ENCODE measurements around the gene NPPA.

DNA sequence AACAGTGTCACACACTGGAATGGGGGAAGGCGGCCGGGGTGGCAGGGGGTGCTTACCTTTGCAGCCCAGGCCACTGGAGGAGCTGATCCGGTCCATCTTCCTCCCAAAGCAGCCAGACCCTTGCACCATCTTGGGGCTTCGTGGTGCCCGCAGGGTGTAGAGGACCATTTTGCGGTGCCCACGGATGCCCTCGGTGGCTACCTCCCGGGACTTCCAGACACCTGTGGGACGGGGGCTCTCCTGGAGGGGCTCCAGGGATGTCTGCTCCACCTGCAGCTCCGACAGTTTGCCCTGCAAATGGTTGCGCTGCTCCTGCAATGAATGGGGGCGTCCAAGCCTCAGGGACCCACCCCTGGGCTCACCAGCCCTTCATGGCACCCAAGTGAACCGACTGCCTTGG lies 10.6 kb upstream of the NPPA start:
- TF ChIP-seq ZNF274 (IDR thresholded peaks at IDR 0.05; ENCODE audit: low read depth, low read length) (no peak), SUZ12 (IDR thresholded peaks at IDR 0.05; ENCODE audit: extremely low read depth, insufficient read depth, insufficient read length) (no peak), YY1 (IDR thresholded peaks at IDR 0.05; ENCODE audit: insufficient read depth, insufficient read length) (no peak)

Measured in NT2/D1 (cell line).